ENCODE data around the gene CD68.

- TF ChIP-seq CTCF (IDR thresholded peaks at IDR 0.05) (no peak), EZH2 (IDR thresholded peaks at IDR 0.05) (no peak)
Measured at GRCh38 chr17:7615265-7615747, 35.9 kb downstream of the CD68 start.
